DOHH2 (cell line): ENCODE data around the gene METTL26.

ENCODE experiments used
- EZH2phosphoT487 ChIP-seq: fragments of 200-600 bp; sonication (generic); IDR thresholded peaks from 2 replicates; pipeline ENCODE4 v1.6.1; 2017; ENCODE audit warnings: borderline replicate concordance, mild to moderate bottlenecking, antibody characterized with exemption, low read length, moderate library complexity, mixed read lengths
- TF ChIP-seq, protein P1 (sequence below): fragments of 200-600 bp; sonication (generic); IDR thresholded peaks from one replicate; pipeline ENCODE4 v1.5.1; 2014; ENCODE audit warnings: antibody characterized with exemption, mild to moderate bottlenecking, low read depth, low read length; ENCODE audit not compliant: poor library complexity, severe bottlenecking

DNA sequence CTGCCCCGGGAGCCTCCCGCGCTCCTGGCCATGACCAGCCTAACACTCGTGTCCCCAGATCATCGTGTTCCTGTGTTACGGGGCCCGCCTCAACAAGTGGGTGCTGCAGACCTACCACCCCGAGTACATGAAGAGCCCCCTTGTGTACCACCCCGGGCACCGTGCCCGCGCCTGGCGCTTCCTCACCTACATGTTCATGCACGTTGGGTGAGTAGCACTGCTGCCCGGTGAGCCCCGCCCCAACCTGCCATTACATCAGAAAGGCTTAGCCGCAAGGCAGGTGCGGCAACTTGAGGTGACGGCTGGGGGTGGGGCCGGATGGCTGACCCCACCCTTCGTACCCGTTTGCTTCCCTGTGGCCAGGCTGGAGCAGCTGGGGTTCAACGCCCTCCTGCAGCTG lies 40.8 kb upstream of the METTL26 start:
- TF ChIP-seq, protein P1, sequence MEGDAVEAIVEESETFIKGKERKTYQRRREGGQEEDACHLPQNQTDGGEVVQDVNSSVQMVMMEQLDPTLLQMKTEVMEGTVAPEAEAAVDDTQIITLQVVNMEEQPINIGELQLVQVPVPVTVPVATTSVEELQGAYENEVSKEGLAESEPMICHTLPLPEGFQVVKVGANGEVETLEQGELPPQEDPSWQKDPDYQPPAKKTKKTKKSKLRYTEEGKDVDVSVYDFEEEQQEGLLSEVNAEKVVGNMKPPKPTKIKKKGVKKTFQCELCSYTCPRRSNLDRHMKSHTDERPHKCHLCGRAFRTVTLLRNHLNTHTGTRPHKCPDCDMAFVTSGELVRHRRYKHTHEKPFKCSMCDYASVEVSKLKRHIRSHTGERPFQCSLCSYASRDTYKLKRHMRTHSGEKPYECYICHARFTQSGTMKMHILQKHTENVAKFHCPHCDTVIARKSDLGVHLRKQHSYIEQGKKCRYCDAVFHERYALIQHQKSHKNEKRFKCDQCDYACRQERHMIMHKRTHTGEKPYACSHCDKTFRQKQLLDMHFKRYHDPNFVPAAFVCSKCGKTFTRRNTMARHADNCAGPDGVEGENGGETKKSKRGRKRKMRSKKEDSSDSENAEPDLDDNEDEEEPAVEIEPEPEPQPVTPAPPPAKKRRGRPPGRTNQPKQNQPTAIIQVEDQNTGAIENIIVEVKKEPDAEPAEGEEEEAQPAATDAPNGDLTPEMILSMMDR: no peak
- TF ChIP-seq EZH2phosphoT487: no peak
